Loucy (cell line): ENCODE results near the gene GAS6.

Source experiments
- EZH2phosphoT487 ChIP-seq: fragments of 200-600 bp; IDR thresholded peaks from 2 replicates; pipeline ENCODE4 v1.6.1; 2018; ENCODE audit warnings: antibody characterized with exemption, mild to moderate bottlenecking, moderate library complexity, borderline replicate concordance
- TF ChIP-seq, protein P1 (sequence below): fragments of 200-600 bp; sonication (generic); conservative IDR thresholded peaks from 2 replicates; pipeline ENCODE4 v1.5.1; 2014; ENCODE audit warnings: mild to moderate bottlenecking, antibody characterized with exemption, low read length

- TF ChIP-seq, protein P1, sequence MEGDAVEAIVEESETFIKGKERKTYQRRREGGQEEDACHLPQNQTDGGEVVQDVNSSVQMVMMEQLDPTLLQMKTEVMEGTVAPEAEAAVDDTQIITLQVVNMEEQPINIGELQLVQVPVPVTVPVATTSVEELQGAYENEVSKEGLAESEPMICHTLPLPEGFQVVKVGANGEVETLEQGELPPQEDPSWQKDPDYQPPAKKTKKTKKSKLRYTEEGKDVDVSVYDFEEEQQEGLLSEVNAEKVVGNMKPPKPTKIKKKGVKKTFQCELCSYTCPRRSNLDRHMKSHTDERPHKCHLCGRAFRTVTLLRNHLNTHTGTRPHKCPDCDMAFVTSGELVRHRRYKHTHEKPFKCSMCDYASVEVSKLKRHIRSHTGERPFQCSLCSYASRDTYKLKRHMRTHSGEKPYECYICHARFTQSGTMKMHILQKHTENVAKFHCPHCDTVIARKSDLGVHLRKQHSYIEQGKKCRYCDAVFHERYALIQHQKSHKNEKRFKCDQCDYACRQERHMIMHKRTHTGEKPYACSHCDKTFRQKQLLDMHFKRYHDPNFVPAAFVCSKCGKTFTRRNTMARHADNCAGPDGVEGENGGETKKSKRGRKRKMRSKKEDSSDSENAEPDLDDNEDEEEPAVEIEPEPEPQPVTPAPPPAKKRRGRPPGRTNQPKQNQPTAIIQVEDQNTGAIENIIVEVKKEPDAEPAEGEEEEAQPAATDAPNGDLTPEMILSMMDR, result no peak
- TF ChIP-seq EZH2phosphoT487, result no peak
Observed at GRCh38 chr13:113839536-113840204, 24.2 kb downstream of the GAS6 start.
